GM12872 (cell line): Measurements from ENCODE around the gene IPPK.

Experiments
- CTCF ChIP-seq: IDR thresholded peaks from 3 replicates; pipeline ENCODE4 v1.5.1; 2011; ENCODE audit warnings: low read depth, mild to moderate bottlenecking, low read length, moderate library complexity; ENCODE audit not compliant: insufficient read depth

The IPPK gene

GRCh38 chr9:92620845-92621244, 49.1 kb downstream of the IPPK start:
- TF ChIP-seq CTCF: no peak

- TF ChIP-seq CTCF: no peak
Observed at GRCh38 chr9:92619601-92620300, 50.2 kb downstream of the IPPK start.

GRCh38 chr9:92618633-92619225, 51.2 kb downstream of the IPPK start:
- TF ChIP-seq CTCF: no peak

GRCh38 chr9:92617951-92618510, 51.9 kb downstream of the IPPK start:
- TF ChIP-seq CTCF: no peak

GRCh38 chr9:92617195-92617813, 52.6 kb downstream of the IPPK start:
- no peak for TF ChIP-seq CTCF

- TF ChIP-seq CTCF: no peak
Observed at GRCh38 chr9:92616655-92617111, 53.2 kb downstream of the IPPK start.

- no peak for TF ChIP-seq CTCF
Observed at GRCh38 chr9:92616199-92616641, 53.7 kb downstream of the IPPK start.
